ENCODE results near the gene CCDC138. TPM values are rescaled to one million over a fixed set of nuclear protein-coding genes. Genes with fewer than 3 reads are reported as not detected.
A peak's percentile ranks its signal among the peaks of the same experiment; 100 is the strongest.

Gene CCDC138
- total RNA-seq, 2 donors from 2014 or later: 6.5 to 16.0 TPM

GRCh38 chr2:108918156-108918874 is 131.7 kb downstream of the CCDC138 start:
- Mint-ChIP-seq H3K36me3 (no peaks in the 10 kb centered on the region), H3K9me3 (no peaks in the 10 kb centered on the region), H3K27ac (peak overlapping the region in 1 of 2 donors; percentile 60)
- ATAC-seq: no peak
- DNase-seq (ENCODE audit: low spot score in 2 of 2): peak in 1 of 2 donors; percentile 44

- H3K9me3 Mint-ChIP-seq: no peaks in the 10 kb centered on the region
- ATAC-seq (no peak), DNase-seq (ENCODE audit: low spot score in 2 of 2) (no peak)
- H3K36me3 Mint-ChIP-seq: no peaks in the 10 kb centered on the region
- H3K27ac Mint-ChIP-seq: no peak overlapping the region
Observed at GRCh38 chr2:108918941-108919341, 132.4 kb downstream of the CCDC138 start.

GRCh38 chr2:108919571-108920373 is 133.2 kb downstream of the CCDC138 start:
- ATAC-seq: no peak

GRCh38 chr2:108920686-108921085 is 134.1 kb downstream of the CCDC138 start:
- ATAC-seq: no peak

More at GRCh38 chr2:108919571-108920373, 133.2 kb downstream of the CCDC138 start:
- Mint-ChIP-seq H3K27ac (peak overlapping the region in 1 of 2 donors; percentile 68), H3K36me3 (no peaks in the 10 kb centered on the region), H3K9me3 (no peaks in the 10 kb centered on the region)
- DNase-seq (ENCODE audit: low spot score in 2 of 2): peak in 1 of 2 donors; percentile 48

GRCh38 chr2:108921096-108922030 is 134.8 kb downstream of the CCDC138 start:
- no peak for ATAC-seq

More at GRCh38 chr2:108920686-108921085, 134.1 kb downstream of the CCDC138 start:
- Mint-ChIP-seq H3K36me3 (no peaks in the 10 kb centered on the region), H3K9me3 (no peaks in the 10 kb centered on the region), H3K27ac (no peak overlapping the region)
- peak in 1 of 2 donors; percentile 26 for DNase-seq (ENCODE audit: low spot score in 2 of 2)

GRCh38 chr2:108922141-108922915 is 135.8 kb downstream of the CCDC138 start:
- no peaks in the 10 kb centered on the region for H3K36me3 Mint-ChIP-seq
- no peaks in the 10 kb centered on the region for H3K9me3 Mint-ChIP-seq
- DNase-seq (ENCODE audit: low spot score in 2 of 2) (no peak), ATAC-seq (no peak)
- H3K27ac Mint-ChIP-seq: peak overlapping the region; percentile 45 to 92

More at GRCh38 chr2:108921096-108922030, 134.8 kb downstream of the CCDC138 start:
- Mint-ChIP-seq H3K9me3 (no peaks in the 10 kb centered on the region), H3K27ac (no peak overlapping the region), H3K36me3 (no peaks in the 10 kb centered on the region)
- DNase-seq (ENCODE audit: low spot score in 2 of 2): peak in 1 of 2 donors; percentile 26

- ATAC-seq (no peak), DNase-seq (ENCODE audit: low spot score in 2 of 2) (no peak)
- Mint-ChIP-seq H3K27ac (peak overlapping the region in 1 of 2 donors; percentile 45), H3K9me3 (no peaks in the 10 kb centered on the region), H3K36me3 (no peaks in the 10 kb centered on the region)
Observed at GRCh38 chr2:108923019-108923700, 136.6 kb downstream of the CCDC138 start.

- H3K9me3 Mint-ChIP-seq: no peaks in the 10 kb centered on the region
- ATAC-seq (no peak), DNase-seq (ENCODE audit: low spot score in 2 of 2) (no peak)
Observed at GRCh38 chr2:108923736-108924579, 137.4 kb downstream of the CCDC138 start.

GRCh38 chr2:108924580-108925251 is 138.1 kb downstream of the CCDC138 start:
- Mint-ChIP-seq H3K9me3 (no peaks in the 10 kb centered on the region), H3K36me3 (no peaks in the 10 kb centered on the region), H3K27ac (no peak overlapping the region)
- ATAC-seq: no peak
- DNase-seq (ENCODE audit: low spot score in 2 of 2): no peak

More at GRCh38 chr2:108923736-108924579, 137.4 kb downstream of the CCDC138 start:
- Mint-ChIP-seq H3K36me3 (no peaks in the 10 kb centered on the region), H3K27ac (peak overlapping the region in 1 of 2 donors; percentile 45)

GRCh38 chr2:108925286-108925685 is 138.7 kb downstream of the CCDC138 start:
- Mint-ChIP-seq H3K27ac (no peak overlapping the region), H3K9me3 (no peaks in the 10 kb centered on the region), H3K36me3 (no peaks in the 10 kb centered on the region)
- ATAC-seq (no peak), DNase-seq (ENCODE audit: low spot score in 2 of 2) (no peak)

GRCh38 chr2:108925735-108926134 is 139.2 kb downstream of the CCDC138 start:
- no peak for ATAC-seq
- Mint-ChIP-seq H3K36me3 (no peaks in the 10 kb centered on the region), H3K9me3 (no peaks in the 10 kb centered on the region), H3K27ac (no peak overlapping the region)
- DNase-seq (ENCODE audit: low spot score in 2 of 2): no peak

Measured in activated naive CD4-positive, alpha-beta T cell treated with anti-CD3 and anti-CD28 coated beads, Interleukin-2, amount 50 U/mL, for 72 hours (primary cell).